Stimulated activated CD8-positive, alpha-beta memory T cell treated with anti-CD3 and anti-CD28 coated beads, Interleukin-12 subunit alpha, Interleukin-12 subunit beta, amount 100 ng/mL, for 1 hour (primary cell): ENCODE measurements around the gene PRKX.
"Not testable (repeated sequence)": the region's sequence is repeated elsewhere in the genome, so short reads cannot be mapped to it uniquely, and the experiment has no call there.

ENCODE experiments used
- DNase-seq: peaks from one replicate; pipeline ENCODE4 v3.0.0-alpha.2; 2020; ENCODE audit warnings: low read depth

The PRKX gene

GRCh38 chrX:3711331-3711917 lies 2.0 kb downstream of the PRKX start:
- no peak for DNase-seq

GRCh38 chrX:3707673-3708274 lies 5.7 kb downstream of the PRKX start:
- DNase-seq = not testable (repeated sequence)

GRCh38 chrX:3706481-3706880 lies 7.0 kb downstream of the PRKX start:
- DNase-seq = no peak

GRCh38 chrX:3703251-3703650 lies 10.2 kb downstream of the PRKX start:
- not testable (repeated sequence) for DNase-seq

GRCh38 chrX:3702095-3702494 lies 11.4 kb downstream of the PRKX start:
- not testable (repeated sequence) for DNase-seq

GRCh38 chrX:3701445-3701928 lies 12.0 kb downstream of the PRKX start:
- DNase-seq = not testable (repeated sequence)

- DNase-seq = no peak
Observed at GRCh38 chrX:3699821-3700381, 13.5 kb downstream of the PRKX start.

- DNase-seq = no peak
Observed at GRCh38 chrX:3697701-3698279, 15.7 kb downstream of the PRKX start.

GRCh38 chrX:3697220-3697684 lies 16.2 kb downstream of the PRKX start:
- DNase-seq = no peak

- DNase-seq = no peak
Observed at GRCh38 chrX:3695536-3695935, 17.9 kb downstream of the PRKX start.

- DNase-seq = no peak
Observed at GRCh38 chrX:3690140-3690539, 23.3 kb downstream of the PRKX start.

GRCh38 chrX:3683236-3683635 lies 30.2 kb downstream of the PRKX start:
- not testable (repeated sequence) for DNase-seq

- no peak for DNase-seq
Observed at GRCh38 chrX:3680459-3680858, 33.0 kb downstream of the PRKX start.

- no peak for DNase-seq
Observed at GRCh38 chrX:3679669-3680068, 33.8 kb downstream of the PRKX start.

- no peak for DNase-seq
Observed at GRCh38 chrX:3678328-3678727, 35.1 kb downstream of the PRKX start.

- DNase-seq = no peak
Observed at GRCh38 chrX:3674881-3675280, 38.6 kb downstream of the PRKX start.

GRCh38 chrX:3669841-3670475 lies 43.5 kb downstream of the PRKX start:
- DNase-seq = no peak

GRCh38 chrX:3666975-3667374 lies 46.5 kb downstream of the PRKX start:
- DNase-seq = no peak

- DNase-seq = no peak
Observed at GRCh38 chrX:3664921-3665320, 48.5 kb downstream of the PRKX start.

GRCh38 chrX:3663576-3664250 lies 49.7 kb downstream of the PRKX start:
- DNase-seq = not testable (repeated sequence)

GRCh38 chrX:3659761-3660160 lies 53.7 kb downstream of the PRKX start:
- no peak for DNase-seq

GRCh38 chrX:3655181-3655580 lies 58.3 kb downstream of the PRKX start:
- no peak for DNase-seq
